HG03095 (cell line): ENCODE data around the gene MYOD1.

ENCODE experiments used
- ATAC-seq: cut with Tn5 transposase; IDR thresholded peaks from one replicate; pipeline ENCODE4 v1.9.1; 2021; ENCODE audit warnings: moderate library complexity; ENCODE audit not compliant: unreplicated experiment

Gene MYOD1

GRCh38 chr11:17748761-17749721, 29.7 kb downstream of the MYOD1 start:
- ATAC-seq = no peak

- ATAC-seq = no peak
These were observed 30.8 kb downstream of the MYOD1 start for GRCh38 chr11:17750013-17750800.

DNA sequence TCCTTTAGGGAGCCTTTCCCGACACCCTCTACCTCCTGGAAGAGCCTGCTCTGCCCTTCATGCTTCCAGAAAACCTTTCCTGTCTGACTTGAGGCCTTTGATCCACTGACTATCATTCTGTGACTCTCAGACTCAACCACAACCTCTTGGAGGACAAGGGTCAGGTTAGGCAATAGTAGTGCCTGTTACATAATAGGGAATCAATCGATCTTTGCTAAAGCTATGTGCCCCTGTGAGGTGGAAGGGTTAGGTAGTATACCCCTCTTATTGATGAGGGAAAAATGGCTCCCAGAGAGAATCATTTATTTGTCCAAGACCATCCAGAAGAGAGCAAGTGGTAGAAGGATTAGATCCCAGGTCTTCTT, 31.4 kb downstream of the MYOD1 start:
- ATAC-seq = no peak

GRCh38 chr11:17751558-17751957, 32.2 kb downstream of the MYOD1 start:
- ATAC-seq = no peak

- ATAC-seq = no peak
These were observed 32.8 kb downstream of the MYOD1 start for GRCh38 chr11:17752144-17752543.

- no peak for ATAC-seq
These were observed 33.8 kb downstream of the MYOD1 start for GRCh38 chr11:17753153-17753552.

DNA sequence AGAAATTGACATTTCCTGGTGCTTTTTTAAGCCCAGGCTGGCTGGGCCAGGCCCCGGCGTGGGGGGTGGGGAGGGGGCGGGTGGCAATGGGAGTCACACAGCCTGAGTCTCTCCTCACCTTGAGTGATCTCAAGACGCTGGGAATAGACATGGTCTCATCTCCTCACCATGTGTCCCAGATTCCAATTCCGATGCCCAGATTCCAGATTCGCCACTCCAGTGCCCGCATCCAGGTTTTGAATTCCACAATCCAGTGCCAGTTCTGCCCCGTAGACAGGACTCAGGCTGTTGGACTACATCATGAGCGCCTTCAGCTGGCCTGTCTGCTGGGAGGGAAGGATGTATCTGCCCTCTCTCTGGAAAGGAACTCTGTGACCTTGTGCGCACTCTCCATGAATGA, 34.3 kb downstream of the MYOD1 start:
- ATAC-seq = no peak

DNA sequence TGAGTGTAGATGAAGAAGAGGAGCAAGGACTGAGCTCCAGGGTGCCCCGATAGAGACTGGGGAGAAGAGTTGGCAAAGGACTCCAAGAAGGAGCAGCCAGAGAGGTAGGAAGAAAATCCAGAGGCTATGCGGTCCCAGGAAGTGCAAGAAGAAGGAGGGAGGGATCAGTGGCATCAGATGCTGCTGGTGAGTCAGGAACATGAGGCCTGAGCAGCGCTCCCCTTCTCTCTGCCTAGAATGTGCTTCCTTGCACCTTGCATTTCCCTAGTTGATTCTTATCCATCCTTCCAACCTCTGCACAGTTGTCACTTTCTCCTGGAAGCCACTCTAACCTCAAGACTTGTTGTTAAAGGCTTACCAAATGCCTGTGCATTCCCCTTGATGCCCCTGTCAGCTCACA, 36.5 kb downstream of the MYOD1 start:
- ATAC-seq = no peak

DNA sequence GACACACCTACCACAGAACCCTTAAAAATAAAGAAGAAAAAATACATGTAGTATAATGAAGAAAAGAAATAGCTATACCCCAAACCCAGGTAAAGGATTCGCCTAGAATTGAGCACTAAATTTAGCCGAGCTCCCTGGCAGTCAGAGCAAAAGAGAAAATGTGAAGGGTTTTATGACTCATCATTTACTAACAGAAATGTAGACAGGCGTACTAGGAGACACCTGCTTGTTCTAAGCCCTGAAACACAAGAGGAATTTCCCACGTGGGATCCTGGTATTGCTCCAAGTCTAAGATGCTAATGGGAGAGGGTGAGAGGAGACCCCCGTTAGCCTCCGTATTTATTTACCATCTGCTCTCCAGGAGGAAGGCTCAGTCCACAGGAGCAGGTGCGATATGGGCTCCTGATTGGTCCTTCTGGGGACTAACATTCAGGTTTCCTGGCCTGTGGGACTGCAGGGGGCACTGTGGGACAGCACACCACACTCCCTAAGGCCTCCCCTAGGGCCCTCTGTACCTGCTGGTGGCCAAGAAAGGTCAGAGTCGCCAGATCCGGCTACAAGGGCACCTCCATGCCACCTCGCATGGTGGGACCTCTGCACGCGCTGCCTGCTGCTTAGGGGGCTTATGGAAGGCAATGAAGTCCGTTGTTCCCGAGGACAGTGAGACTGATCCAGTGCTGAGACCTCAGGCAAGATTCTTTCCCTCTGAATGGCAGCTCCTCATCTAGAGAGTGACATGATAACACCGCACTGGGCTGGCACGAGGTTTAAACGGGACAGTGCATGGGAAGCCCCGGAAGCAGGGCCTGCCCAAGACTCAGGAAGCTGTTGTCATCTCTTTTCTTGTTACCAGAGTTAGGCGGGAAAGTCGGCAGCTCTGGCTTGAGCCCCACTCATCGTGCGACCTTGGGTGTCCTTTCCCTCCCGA, 41.0 kb downstream of the MYOD1 start:
- peak; percentile 66 for ATAC-seq

DNA sequence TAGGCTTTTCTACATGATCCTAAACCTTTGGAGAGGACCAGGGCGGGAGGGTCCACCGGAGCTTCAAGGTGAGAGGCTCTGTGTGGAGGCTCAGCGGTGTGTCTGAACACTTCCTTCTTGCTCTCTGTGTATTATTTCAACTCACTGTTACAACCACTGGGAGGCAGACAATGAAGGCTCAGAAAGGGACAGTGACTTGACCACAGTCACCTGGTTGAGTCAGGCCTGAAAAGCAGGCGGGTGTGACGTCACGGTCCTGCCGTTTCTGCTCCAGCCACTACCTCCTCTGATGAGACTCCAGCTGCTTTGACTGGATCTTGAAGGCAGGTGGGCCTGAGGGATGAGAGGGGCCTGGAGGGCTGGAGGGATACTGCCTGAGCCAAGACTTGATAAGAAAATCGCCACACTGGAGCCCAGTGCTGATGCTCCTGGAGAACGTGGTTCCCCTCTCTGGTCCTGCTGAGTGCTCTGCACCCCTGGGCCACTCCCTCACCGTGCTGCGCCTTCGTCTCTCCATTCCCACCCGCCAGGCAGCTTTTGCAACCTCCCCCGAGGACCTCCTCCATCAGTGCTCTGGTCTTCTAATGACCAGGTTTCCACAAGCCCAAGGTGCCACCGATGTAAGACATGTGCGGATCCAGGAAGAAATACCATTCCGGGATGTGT, 43.1 kb downstream of the MYOD1 start:
- ATAC-seq = peak; percentile 68

- no peak for ATAC-seq
These were observed 43.9 kb downstream of the MYOD1 start for GRCh38 chr11:17763244-17763643.

DNA sequence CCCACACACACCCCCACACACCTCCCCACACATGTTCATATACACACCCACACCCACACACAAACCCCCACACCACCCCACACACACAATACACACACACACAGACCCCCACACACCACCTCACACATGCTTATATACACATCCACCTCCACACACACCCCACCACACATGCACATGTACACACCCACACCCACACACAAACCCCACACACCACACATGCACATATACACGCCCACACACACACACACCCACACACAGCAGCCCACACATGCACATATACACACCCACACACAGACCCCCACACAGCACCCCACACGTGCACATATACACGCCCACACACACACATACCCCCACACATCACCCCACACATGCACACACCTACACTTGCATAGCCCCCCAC, 44.3 kb downstream of the MYOD1 start:
- no peak for ATAC-seq

GRCh38 chr11:17764446-17765218, 45.3 kb downstream of the MYOD1 start:
- ATAC-seq = no peak

DNA sequence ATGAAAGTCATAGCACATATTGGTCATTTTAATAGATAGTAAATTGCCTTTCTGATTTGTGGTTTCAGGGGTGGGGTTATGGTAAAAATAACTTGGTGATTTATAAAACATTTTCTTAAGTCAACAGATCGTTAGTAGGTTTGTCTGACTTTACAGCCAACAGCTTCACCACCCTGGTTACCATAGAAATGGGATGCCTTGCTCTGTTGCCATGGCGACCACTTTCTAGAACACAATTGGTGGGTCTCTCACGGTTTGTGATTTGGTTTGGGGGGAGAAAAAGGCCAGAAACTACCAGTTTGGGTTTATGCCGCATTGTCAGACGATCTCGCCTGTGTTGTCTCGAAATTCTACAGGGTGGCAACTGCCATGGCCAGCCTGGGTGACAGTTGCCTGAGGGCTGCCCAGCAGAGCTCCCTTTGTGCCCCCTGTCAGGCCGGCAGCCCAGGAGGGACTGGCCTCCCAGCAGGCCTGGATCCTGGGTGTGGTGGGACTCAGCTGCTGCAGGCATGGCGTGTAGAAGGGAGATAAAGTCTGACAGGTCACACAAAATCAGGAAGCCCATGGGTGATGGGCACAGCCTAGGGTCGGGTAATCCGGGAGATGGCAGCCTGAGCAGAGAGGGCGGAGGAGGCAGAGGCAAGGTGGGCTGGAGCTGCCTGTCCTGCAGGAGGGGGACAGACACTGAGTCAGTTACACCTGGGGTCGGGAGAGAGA, 46.1 kb downstream of the MYOD1 start:
- ATAC-seq = no peak

GRCh38 chr11:17766073-17766359, 46.6 kb downstream of the MYOD1 start:
- ATAC-seq = no peak

DNA sequence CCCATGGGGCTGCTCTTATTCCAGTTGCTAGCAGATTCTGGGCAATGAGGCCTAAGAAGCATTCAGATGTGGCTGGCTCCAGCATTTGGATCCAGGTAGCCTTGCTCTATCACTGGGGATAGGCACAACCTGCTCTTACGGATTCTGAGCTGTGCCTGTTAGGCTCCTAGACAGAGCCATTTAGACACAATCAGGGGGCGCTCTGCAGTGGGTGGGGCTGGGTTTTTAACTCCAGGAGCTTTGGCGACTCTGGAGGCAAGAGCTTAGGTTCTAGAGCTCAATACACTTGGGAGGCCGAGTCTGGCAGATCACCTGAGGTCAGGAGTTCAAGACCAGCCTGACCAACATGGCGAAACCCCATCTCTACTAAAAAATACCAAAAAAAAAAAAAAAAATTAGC, 47.2 kb downstream of the MYOD1 start:
- ATAC-seq = no peak

- ATAC-seq = no peak
These were observed 48.0 kb downstream of the MYOD1 start for GRCh38 chr11:17767301-17767885.

DNA sequence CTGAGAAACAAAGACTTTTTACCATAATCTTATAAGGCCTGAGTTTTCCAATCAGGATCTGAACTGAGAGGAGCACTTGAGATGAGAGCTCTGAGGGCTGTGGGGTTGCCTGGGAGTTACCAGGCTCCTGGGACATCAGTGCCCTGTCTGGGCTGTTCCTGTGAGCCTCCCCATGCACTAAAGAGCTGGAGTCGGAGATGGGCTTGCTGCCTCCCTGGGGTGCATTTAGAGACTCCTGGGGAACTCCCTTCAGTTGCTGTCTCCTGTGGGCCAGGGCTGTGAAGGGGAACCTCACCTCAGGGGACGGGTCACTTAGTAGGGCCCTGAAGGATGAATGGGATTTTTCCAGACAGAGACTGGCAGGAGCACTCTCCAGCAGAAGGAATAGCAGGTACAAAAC, 48.5 kb downstream of the MYOD1 start:
- ATAC-seq = no peak

- no peak for ATAC-seq
These were observed 49.2 kb downstream of the MYOD1 start for GRCh38 chr11:17768547-17768946.
